Stimulated activated CD8-positive, alpha-beta memory T cell treated with anti-CD3 and anti-CD28 coated beads, Interleukin-7, amount 100 ng/mL, for 1 hour (primary cell): ENCODE data around the gene NAP1L5.

Experiments
- DNase-seq, 2 donors: peaks; one replicate each; pipeline ENCODE4 v3.0.0-alpha.2; 2020; ENCODE audit warnings: low read depth in 2 of 2

Gene NAP1L5, protein sequence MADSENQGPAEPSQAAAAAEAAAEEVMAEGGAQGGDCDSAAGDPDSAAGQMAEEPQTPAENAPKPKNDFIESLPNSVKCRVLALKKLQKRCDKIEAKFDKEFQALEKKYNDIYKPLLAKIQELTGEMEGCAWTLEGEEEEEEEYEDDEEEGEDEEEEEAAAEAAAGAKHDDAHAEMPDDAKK

DNA sequence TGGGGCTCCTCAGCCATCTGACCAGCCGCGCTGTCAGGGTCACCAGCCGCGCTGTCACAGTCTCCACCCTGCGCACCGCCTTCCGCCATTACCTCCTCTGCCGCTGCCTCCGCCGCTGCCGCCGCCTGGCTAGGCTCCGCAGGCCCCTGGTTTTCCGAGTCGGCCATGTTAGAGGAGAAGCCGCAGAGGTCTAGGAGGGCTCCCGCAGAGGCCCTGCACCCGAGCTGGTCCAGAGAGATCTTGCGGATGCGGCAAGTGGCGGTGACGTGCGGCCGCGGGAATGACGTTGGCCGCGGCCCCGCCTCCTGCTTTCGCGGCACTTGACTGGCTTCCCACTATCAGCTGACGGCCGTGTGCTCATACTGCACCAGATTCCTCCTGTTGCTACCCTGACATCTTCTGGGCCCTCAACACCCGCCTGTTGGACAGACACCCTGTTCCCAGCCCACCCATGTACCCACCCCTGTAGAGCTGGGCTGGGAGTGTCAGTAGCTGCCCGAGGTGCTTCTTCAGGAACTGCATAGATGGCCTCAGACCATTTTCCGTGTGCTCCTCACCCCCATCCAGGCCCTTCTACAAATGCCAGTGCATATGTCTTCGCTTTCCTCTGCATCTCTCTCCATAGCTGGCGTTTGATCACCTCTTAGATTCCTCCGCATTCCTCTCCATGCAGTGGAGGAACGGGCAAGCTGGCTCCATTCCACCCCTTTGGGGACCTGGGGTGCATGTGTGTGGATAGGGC, at the start of gene NAP1L5:
Gene NAP1L5, minus strand, starts transcription at position 242 of the 742 bp plus-strand sequence. Its CDS starts 75 bp downstream, at position 167.
- peak; percentile 16 to 39 for DNase-seq

DNA sequence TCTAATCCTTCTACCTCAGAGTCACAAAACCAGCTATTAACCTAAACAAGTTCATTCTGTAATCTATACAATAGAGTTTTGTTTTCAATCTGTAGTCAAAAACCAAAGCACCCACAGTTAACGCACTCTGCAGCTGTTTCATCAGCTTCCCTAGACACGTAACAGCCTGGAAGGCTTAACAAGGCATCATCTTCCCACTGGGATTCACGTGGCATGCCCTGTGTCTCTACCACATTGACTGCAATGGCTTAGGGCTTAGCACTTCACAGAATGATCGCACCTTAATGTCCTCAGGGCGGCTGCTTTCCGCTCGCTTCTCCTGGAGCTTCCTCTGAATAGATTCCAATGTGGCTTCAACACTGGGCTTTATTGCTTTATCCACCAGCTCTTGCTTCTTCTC, 49.7 kb upstream of the NAP1L5 start:
- no peak for DNase-seq

GRCh38 chr4:88746206-88746605, 48.6 kb upstream of the NAP1L5 start:
- no peak for DNase-seq

- DNase-seq = no peak
These were observed 48.0 kb upstream of the NAP1L5 start for GRCh38 chr4:88745581-88746163.

DNA sequence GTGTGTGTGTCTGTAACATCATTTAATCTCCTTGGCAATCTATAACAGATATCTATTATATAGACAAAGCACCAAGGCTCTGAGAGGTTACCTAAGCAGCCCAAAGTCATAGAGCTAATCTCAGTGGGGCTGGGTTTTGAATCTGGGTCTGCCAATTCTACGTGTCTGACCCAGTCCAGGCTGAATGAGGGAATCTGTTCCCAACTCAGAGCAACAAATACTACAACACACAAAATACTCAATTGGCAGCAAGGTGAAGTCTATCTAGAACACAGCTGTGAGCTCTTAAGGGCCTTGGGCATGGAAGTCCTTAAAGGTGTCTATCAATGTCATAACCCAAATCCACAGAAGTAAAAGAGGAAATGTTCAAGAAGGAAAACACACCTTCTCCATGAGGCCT, 47.5 kb upstream of the NAP1L5 start:
- no peak for DNase-seq

GRCh38 chr4:88744609-88745008, 47.0 kb upstream of the NAP1L5 start:
- DNase-seq = no peak

DNA sequence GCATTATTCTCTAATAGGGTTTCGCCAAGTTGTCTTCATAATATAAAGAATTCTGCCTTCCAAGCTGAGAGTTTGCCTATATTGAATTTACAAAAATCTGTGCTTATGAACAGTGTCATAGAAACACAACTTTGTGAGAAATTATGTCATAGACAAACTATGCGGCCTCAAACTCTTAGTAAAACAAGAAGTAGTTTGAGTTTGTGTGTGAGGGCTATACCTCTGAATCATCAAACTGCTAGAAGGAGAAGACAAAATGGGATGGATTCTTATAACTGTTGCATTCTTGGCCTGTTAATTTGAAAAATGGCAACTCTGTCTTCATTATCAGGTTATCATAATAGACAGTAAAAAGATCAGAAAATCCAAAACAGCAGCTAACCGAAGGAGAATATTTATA, 46.1 kb upstream of the NAP1L5 start:
- DNase-seq = no peak

- DNase-seq = no peak
These were observed 44.9 kb upstream of the NAP1L5 start for GRCh38 chr4:88742561-88742960.

DNA sequence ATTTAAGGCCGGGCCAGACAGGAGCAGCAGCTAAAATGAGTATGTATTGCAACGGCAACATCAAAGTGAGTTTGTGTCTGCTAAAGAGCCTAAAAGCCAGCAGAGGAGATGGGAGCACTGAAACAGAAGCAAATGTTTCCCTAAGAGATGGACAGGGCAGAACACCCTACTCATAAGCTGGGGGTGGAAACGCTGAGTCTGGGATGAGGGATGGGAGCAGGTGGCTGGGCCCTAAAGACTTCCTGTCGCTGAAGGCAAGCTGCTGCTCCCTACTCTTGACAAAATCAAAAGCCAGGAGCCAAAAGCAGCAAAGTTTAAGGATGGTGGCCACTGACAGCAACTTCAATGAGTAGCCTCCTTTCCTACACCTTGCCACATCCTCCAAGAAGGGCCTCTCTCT, 40.6 kb upstream of the NAP1L5 start:
- DNase-seq = no peak

DNA sequence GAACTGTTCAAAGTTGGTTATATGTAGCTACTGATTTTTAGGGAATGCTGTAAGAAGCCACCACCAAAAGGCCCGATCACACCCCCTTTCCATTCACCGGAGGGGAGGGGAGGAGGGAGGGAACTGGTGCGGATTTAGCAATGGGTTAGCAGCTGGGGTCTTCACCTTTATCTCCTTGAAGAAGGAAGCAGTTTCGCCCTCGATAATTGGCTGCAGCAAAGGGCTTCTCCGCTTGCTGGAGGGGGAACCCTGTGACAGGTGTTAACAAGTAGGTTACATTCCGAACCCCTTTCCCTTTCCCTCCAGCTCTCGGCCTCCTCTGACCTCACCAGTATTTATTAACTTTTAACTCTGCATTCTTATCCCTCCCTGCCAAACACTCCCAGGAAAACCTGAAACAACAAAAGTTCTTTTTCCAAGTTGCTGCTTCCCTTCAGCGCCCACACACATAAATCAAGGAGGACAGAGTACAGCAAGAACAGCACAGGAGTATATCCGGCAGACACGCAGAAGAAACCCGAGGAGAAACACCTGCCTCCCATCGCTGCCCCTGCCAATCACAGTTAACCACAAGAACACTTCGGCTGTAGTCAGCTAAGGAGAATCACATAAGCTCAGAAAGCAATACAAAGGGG, 39.8 kb upstream of the NAP1L5 start:
- no peak for DNase-seq

DNA sequence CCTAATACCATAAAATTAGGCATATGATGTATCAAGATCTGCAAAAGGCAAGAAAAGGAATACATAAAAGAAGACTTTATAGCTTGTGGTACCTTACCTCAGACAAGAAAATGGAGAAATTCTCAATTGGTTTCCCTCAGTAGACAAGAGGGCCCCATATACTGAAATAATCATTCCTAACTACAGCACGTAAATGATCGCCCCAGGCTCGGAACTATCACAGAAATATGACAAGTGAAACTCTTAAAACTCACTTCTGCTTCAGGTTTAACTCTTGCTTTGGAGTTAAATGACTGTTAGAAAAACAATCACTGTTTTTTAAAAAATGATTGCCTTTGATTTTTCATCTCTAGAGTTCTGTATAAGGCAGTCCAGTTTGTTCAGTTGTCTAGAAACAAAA, 38.6 kb upstream of the NAP1L5 start:
- DNase-seq = no peak

DNA sequence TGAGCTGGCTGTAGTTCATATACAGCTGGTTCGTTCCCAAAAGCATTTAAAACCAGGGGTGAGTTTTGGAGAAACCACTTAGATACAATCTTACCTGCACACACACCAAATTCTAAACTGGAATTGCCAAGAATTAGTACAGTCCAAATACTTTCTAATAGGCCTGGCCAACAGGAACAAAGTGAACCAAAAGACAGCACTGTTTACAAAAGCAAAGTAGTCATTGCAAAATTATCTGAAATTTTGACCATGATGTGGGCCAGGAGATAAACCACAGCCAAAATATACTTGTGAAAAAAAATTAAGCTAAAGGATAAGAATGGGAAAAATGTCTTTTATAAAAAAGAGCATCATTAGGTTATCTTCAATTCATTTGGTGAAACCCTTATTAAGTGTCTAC, 37.9 kb upstream of the NAP1L5 start:
- no peak for DNase-seq

- no peak for DNase-seq
These were observed 36.8 kb upstream of the NAP1L5 start for GRCh38 chr4:88734403-88734949.

DNA sequence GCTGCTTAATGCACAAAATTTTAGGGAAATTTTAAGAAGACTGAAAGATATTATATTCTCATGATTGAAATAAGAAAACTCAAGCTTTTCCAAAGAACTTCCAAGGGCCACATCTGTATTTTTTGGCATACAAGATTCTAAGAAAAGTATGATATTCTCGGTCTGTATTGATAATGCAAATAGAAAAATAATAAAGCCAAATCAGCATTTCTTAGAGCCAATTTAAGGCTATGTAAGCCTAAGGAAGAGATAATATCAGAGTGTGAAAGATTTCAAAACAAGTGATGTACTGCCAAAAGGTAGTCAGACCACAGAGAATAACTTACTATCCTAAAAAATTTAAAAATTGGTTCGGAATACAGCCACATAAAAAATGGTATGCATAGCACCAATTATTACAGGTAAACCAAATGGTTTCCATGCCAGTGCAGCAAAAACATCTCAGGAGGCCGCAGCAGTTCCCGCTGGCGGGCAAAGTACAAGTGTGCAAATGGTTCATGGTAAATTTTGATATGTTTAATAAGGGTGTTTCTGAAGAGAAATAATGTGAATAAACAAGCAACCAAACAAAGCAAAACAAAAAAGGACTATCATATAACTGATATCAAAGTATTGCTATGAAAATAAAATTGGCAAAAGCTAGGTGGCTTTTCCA, 35.2 kb upstream of the NAP1L5 start:
- DNase-seq = no peak

- no peak for DNase-seq
These were observed 33.8 kb upstream of the NAP1L5 start for GRCh38 chr4:88731381-88731780.

DNA sequence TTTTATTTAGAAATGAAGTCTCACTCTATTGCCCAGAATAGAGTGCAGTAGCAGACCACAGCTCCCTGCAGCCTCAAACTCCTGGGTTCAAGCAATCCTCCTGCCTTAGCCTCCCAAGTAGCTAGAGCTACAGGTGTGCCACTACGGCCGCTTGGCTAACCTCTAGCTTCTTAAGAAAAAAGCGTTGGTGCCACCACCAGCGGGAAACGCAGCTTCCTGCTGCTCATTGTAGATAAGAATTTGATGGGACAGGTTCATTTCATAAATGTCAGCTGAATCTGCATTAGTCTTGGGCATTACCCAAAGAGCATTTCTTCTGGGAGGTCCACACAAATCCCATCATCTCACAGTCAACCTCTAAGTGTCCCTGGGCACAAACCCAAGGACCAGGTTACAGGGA, 33.2 kb upstream of the NAP1L5 start:
- DNase-seq = no peak

DNA sequence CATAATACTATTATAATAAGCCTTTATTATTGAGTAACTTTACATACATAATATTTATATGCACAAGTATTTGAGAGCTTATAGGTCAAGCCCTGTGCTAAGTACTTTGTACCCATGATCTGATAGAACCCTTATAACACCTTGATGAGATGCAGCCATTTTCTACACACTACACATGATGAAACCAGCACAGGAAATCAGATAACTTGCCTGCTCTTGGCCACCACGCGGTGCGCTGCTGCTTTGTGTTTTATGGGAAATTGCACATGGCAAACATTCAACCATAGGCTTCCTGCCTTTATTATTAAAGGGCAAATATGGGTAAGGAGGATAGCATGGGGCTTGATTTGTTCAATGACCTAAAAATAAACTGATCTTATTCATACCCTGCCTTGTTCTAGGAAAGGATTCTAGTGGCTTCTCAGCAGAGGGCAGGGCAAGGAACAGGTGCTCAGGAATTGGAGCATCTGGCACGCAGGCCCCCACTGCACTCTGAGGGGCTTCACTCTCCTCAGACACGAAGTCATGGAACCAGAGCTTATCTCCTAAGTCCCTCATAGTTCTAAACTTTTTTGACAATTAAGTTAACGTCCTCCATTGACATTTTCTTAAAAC, 31.6 kb upstream of the NAP1L5 start:
- DNase-seq = no peak

- no peak for DNase-seq
These were observed 30.5 kb upstream of the NAP1L5 start for GRCh38 chr4:88728146-88728545.

- no peak for DNase-seq
These were observed 28.4 kb upstream of the NAP1L5 start for GRCh38 chr4:88725986-88726385.

GRCh38 chr4:88725143-88725542, 27.5 kb upstream of the NAP1L5 start:
- DNase-seq = no peak

GRCh38 chr4:88724406-88724805, 26.8 kb upstream of the NAP1L5 start:
- DNase-seq = no peak

GRCh38 chr4:88722828-88723227, 25.2 kb upstream of the NAP1L5 start:
- DNase-seq = no peak
